A549 (cell line): ENCODE results near the gene FNBP1L. TPM values are rescaled to one million over a fixed set of nuclear protein-coding genes. Genes with fewer than 3 reads are reported as not detected.
A peak's percentile ranks its signal among the peaks of the same experiment; 100 is the strongest.
"Not testable (repeated sequence)": the region's sequence is repeated elsewhere in the genome, so short reads cannot be mapped to it uniquely, and the experiment has no call there.

Experiments
- ATAC-seq, 2 experiments: fragments of 200-7000 bp in 1 of 2; fragments of >200 bp in 1 of 2; cut with Nextera tagmentation in 1 of 2; cut with Tn5 transposase in 1 of 2; 3 replicates each; pipeline versions ENCODE4 v1.8.0 to v1.9.1; 2018 to 2020; ENCODE audit warnings: mild to moderate bottlenecking in 1 of 2, moderate library complexity in 1 of 2
- CTCF ChIA-PET: fragments of 300-600 bp; sonication (Branson Sonifier 250); formaldehyde crosslinking; extraction: SDS; loops from one replicate; lab custom pipeline; 2021; ENCODE audit warnings: antibody characterized with exemption, inconsistent platforms; lab: Yijun Ruan, JAX
- POLR2A ChIA-PET: fragments of 350-600 bp; formaldehyde crosslinking; extraction: SDS; loops from one replicate; lab custom pipeline; 2021; ENCODE audit warnings: antibody characterized with exemption, inconsistent platforms; lab: Yijun Ruan, JAX
- DNase-seq, 2 experiments: peaks; one replicate each; pipeline versions ENCODE4 v3.0.0 to v3.0.0-alpha.2; 2011 to 2016; ENCODE audit warnings: low read depth in 1 of 2, low spot score in 1 of 2
- FAIRE-seq: peaks from 2 replicates; lab custom pipeline; 2011; peaks lifted over from hg19 to GRCh38; lab: Jason Lieb, UNC
- H3K27ac ChIP-seq, 2 experiments: fragments of >200 bp; sonication (Bioruptor Twin); formaldehyde crosslinking; 3 replicates each; pipeline ENCODE4 v1.5.1; 2016 to 2017
- H3K4me1 ChIP-seq: fragments of >200 bp; sonication (Bioruptor Twin); formaldehyde crosslinking; 3 replicates; pipeline ENCODE4 v1.6.1; 2016
- H3K4me2 ChIP-seq: fragments of >200 bp; sonication (Bioruptor Twin); formaldehyde crosslinking; 3 replicates; pipeline ENCODE4 v1.6.1; 2016
- H3K4me3 ChIP-seq: fragments of >200 bp; sonication (Bioruptor Twin); formaldehyde crosslinking; 3 replicates; pipeline ENCODE4 v1.5.1; 2016
- H3K9me3 ChIP-seq: fragments of >200 bp; sonication (Bioruptor Twin); formaldehyde crosslinking; 3 replicates; pipeline ENCODE4 v1.6.1; 2016
- BHLHE40 ChIP-seq: IDR thresholded peaks from 2 replicates; pipeline ENCODE4 v1.6.1; 2012; ENCODE audit warnings: low read depth, low read length, inconsistent platforms
- CEBPB ChIP-seq, 2 experiments: fragments of >200 bp in 1 of 2; sonication (Bioruptor Twin) in 1 of 2; formaldehyde crosslinking in 1 of 2; IDR thresholded peaks; 2 replicates each; pipeline ENCODE4 v1.6.1; 2012 to 2016
- CHD4 ChIP-seq: fragments of 200-600 bp; sonication (generic); IDR thresholded peaks from 2 replicates; pipeline ENCODE4 v1.6.1; 2016; ENCODE audit warnings: antibody characterized with exemption, mild to moderate bottlenecking, borderline replicate concordance
- EHF ChIP-seq: fragments of 250-450 bp; sonication (Bioruptor Pico); IDR thresholded peaks from 2 replicates; pipeline ENCODE4 v1.5.0; 2020; ENCODE audit warnings: mild to moderate bottlenecking
- EHMT2 ChIP-seq: fragments of 200-600 bp; sonication (generic); IDR thresholded peaks from 2 replicates; pipeline ENCODE4 v1.6.1; 2016; ENCODE audit warnings: antibody characterized with exemption, low read depth, mild to moderate bottlenecking, moderate library complexity
- HEYL ChIP-seq: fragments of 250-450 bp; sonication (Bioruptor Pico); IDR thresholded peaks from 2 replicates; pipeline ENCODE4 v1.8.0; 2021; ENCODE audit warnings: mild to moderate bottlenecking, moderate library complexity
- JUN ChIP-seq, 2 experiments: fragments of >200 bp; sonication (Bioruptor Twin); formaldehyde crosslinking; IDR thresholded peaks; 2 replicates in 1 of 2; 3 replicates in 1 of 2; pipeline ENCODE4 v1.6.1; 2016 to 2017
- KDM5A ChIP-seq: fragments of 200-600 bp; sonication (generic); IDR thresholded peaks from 2 replicates; pipeline ENCODE4 v1.6.1; 2016; ENCODE audit warnings: antibody characterized with exemption, mild to moderate bottlenecking
- NPAS2 ChIP-seq: fragments of 250-450 bp; sonication (Bioruptor Pico); IDR thresholded peaks from 2 replicates; pipeline ENCODE4 v1.8.0; 2022; ENCODE audit warnings: mild to moderate bottlenecking, moderate library complexity, borderline replicate concordance
- NR3C1 ChIP-seq: fragments of >200 bp; sonication (Bioruptor Twin); formaldehyde crosslinking; IDR thresholded peaks from 3 replicates; pipeline ENCODE4 v1.6.1; 2017
- POLR2AphosphoS2 ChIP-seq: conservative IDR thresholded peaks from 2 replicates; pipeline ENCODE4 v1.6.1; 2012; ENCODE audit warnings: low read length, improper control_type of control experiment, inconsistent platforms
- RAD21 ChIP-seq, 2 experiments: fragments of >200 bp in 1 of 2; sonication (Bioruptor Twin) in 1 of 2; formaldehyde crosslinking in 1 of 2; IDR thresholded peaks in 1 of 2; conservative IDR thresholded peaks in 1 of 2; 2 replicates in 1 of 2; 3 replicates in 1 of 2; pipeline ENCODE4 v1.6.1; 2012 to 2018; ENCODE audit warnings: inconsistent platforms in 1 of 2
- RFX5 ChIP-seq: fragments of 450-650 bp; IDR thresholded peaks from 2 replicates; pipeline ENCODE4 v1.7.1; 2014; ENCODE audit warnings: antibody characterized with exemption, mild to moderate bottlenecking, moderate library complexity
- RNF2 ChIP-seq: fragments of 200-600 bp; sonication (generic); IDR thresholded peaks from 2 replicates; pipeline ENCODE4 v1.6.1; 2016; ENCODE audit warnings: low read depth, mild to moderate bottlenecking, antibody characterized with exemption, moderate library complexity, borderline replicate concordance
- SMC3 ChIP-seq: fragments of >200 bp; sonication (Bioruptor Twin); formaldehyde crosslinking; IDR thresholded peaks from 3 replicates; pipeline ENCODE4 v1.6.1; 2018; ENCODE audit warnings: inconsistent platforms
- TP53 ChIP-seq: fragments of 250-450 bp; sonication (Bioruptor Pico); IDR thresholded peaks from 2 replicates; pipeline ENCODE4 v1.5.0; 2021; ENCODE audit warnings: mild to moderate bottlenecking, moderate library complexity
- ZC3H11A ChIP-seq: fragments of 450-650 bp; IDR thresholded peaks from 2 replicates; pipeline ENCODE4 v1.6.1; 2014; ENCODE audit warnings: antibody characterized with exemption, mild to moderate bottlenecking
- ZSCAN20 ChIP-seq: fragments of 250-450 bp; sonication (Bioruptor Pico); IDR thresholded peaks from 2 replicates; pipeline ENCODE4 v1.8.0; 2022; ENCODE audit warnings: mild to moderate bottlenecking, moderate library complexity
- WGBS: methylation state at CpG from one replicate; pipeline ENCODE4 v1.1.6; 2017; ENCODE audit errors: missing lambda C conversion rate; 5-methylcytosine and 5-hydroxymethylcytosine counted together
- polyA plus RNA-seq, 4 experiments: library from polyadenylated mRNA; depleted of rRNA in 3 of 4; stranded (reverse); fragments of >200 nt; fragmentation: RNase III in 1 of 4; extraction: RNeasy Plus Mini Kit Qiagen cat#74134 plus additional on column Dnase treatment in 1 of 4; gene quantifications; 2 replicates in 3 of 4; 3 replicates in 1 of 4; pipeline ENCODE4 v1.2.3, GENCODE V29; 2011 to 2017
- TF ChIP-seq, protein P1 (sequence below): fragments of 200-600 bp; sonication (generic); IDR thresholded peaks from 2 replicates; pipeline ENCODE4 v1.6.1; 2016; ENCODE audit warnings: antibody characterized with exemption, mild to moderate bottlenecking, moderate library complexity
- TF ChIP-seq, protein P2 (sequence below): fragments of 150-350 bp; IDR thresholded peaks from 2 replicates; pipeline ENCODE4 v1.6.1; 2014; ENCODE audit warnings: low read depth, mild to moderate bottlenecking, low read length
- TF ChIP-seq, protein P3 (sequence below): IDR thresholded peaks from 2 replicates; pipeline ENCODE4 v1.6.1; 2012
- TF ChIP-seq, protein P4 (sequence below): fragments of 450-650 bp; IDR thresholded peaks from 2 replicates; pipeline ENCODE4 v1.6.1; 2014; ENCODE audit warnings: antibody characterized with exemption
- TF ChIP-seq, protein P5 (sequence below): fragments of >200 bp; sonication (Bioruptor Twin); formaldehyde crosslinking; IDR thresholded peaks from 2 replicates; pipeline ENCODE4 v1.6.1; 2016

FNBP1L gene
- polyA plus RNA-seq, 2 of the 4 experiments (the other 2 are of a cell fraction), result 19.8 to 42.3 TPM

DNA sequence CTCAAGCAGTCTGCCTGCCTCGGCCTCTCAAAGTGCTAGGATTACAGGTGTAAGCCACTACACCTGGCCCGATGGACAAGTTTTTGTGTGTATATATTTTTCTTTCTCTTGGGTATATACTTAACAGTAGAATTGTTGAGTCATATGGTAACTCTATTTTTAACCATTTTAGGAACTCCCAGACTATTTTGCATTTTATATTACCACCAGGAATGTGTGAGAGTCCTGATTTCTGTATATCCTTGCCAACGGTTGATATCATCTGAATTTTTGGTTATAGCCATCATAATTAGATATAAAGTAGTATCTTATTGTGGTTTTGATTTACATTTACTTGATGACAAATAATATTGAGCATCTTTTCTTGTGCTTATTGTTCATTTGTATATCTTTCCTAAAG lies 20.7 kb downstream of the FNBP1L start (continued):
- TF ChIP-seq, protein P1, sequence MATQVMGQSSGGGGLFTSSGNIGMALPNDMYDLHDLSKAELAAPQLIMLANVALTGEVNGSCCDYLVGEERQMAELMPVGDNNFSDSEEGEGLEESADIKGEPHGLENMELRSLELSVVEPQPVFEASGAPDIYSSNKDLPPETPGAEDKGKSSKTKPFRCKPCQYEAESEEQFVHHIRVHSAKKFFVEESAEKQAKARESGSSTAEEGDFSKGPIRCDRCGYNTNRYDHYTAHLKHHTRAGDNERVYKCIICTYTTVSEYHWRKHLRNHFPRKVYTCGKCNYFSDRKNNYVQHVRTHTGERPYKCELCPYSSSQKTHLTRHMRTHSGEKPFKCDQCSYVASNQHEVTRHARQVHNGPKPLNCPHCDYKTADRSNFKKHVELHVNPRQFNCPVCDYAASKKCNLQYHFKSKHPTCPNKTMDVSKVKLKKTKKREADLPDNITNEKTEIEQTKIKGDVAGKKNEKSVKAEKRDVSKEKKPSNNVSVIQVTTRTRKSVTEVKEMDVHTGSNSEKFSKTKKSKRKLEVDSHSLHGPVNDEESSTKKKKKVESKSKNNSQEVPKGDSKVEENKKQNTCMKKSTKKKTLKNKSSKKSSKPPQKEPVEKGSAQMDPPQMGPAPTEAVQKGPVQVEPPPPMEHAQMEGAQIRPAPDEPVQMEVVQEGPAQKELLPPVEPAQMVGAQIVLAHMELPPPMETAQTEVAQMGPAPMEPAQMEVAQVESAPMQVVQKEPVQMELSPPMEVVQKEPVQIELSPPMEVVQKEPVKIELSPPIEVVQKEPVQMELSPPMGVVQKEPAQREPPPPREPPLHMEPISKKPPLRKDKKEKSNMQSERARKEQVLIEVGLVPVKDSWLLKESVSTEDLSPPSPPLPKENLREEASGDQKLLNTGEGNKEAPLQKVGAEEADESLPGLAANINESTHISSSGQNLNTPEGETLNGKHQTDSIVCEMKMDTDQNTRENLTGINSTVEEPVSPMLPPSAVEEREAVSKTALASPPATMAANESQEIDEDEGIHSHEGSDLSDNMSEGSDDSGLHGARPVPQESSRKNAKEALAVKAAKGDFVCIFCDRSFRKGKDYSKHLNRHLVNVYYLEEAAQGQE, result no peak
- no peak for TF ChIP-seq BHLHE40

DNA sequence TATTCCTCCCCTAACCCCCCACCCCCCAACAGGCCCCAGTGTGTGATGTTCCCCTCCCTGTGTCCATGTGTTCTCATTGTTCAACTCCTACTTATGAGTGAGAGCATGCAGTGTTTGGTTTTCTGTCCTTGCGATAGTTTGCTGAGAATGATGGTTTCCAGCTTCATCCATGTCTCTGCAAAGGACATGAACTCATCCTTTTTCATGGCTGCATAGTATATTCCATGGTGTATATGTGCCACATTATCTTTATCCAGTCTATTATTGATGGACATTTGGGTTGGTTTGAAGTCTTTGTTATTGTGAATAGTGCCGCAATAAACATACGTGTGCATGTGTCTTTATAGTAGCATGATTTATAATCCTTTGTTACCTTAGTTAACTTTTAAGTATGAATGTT lies 21.3 kb downstream of the FNBP1L start:
- H3K9me3 ChIP-seq, H3K4me2 ChIP-seq, DNase-seq, POLR2A ChIA-PET, H3K4me3 ChIP-seq, FAIRE-seq, H3K27ac ChIP-seq, ATAC-seq: not testable (repeated sequence)
- CTCF ChIA-PET, result interaction anchor here (0.8 kb wide), 1 partner anchor 133 kb away, joined by 3 read pairs; no protein-coding TSS in a partner anchor
- peaks cover 14% of the 10 kb centered on the region for H3K4me1 ChIP-seq
- 95% methylated on average over 3 of the region's 3 CpGs for WGBS

DNA sequence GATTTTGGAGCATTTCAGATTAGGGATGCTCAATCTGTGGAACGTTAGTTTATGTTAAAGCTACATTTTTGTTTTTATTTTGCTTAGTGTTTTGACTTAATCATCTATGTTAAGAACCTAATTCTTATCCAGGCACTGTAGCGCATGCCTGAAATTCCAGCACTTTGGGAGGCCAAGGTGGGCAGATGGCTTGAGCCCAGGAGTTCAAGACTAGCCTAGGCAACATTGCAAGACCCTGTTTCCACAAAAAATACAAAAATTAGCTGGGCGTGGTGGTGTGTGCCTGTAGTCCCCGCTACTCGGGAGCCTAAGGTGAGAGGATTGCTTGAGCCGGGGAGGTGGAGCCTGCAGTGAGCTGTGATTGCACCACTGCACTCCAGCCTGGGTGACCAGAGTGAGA lies 23.4 kb downstream of the FNBP1L start:
- FAIRE-seq, result no peak
- POLR2A ChIA-PET, result no interaction called here
- TF ChIP-seq ZSCAN20 (CRISPR knock-in tag) (no peak), RNF2 (no peak), NR3C1 (no peak), NPAS2 (CRISPR knock-in tag) (no peak), RFX5 (no peak), CEBPB (IDR thresholded peaks at IDR 0.05) (no peak), TP53 (CRISPR knock-in tag) (no peak)
- TF ChIP-seq, all 56 proteins: peak for 0
- DNase-seq, result no peak
- Histone ChIP-seq H3K4me3 (no peak overlapping the region), H3K9me3 (0 out of 3 replicates have a peak, but pooled peaks cover 4% of the 10 kb centered on the region), H3K4me1 (peaks cover 17% of the 10 kb centered on the region), H3K4me2 (peak overlapping the region; percentile 30; the same call in 2 of the 3 replicates), H3K27ac (peak overlapping the region in 1 of 2 experiments; percentile 44; a peak in 1 of 6 replicates)
- CTCF ChIA-PET, result no interaction called here
- 91% methylated on average over 6 of the region's 6 CpGs for WGBS
- ATAC-seq, result no peak

DNA sequence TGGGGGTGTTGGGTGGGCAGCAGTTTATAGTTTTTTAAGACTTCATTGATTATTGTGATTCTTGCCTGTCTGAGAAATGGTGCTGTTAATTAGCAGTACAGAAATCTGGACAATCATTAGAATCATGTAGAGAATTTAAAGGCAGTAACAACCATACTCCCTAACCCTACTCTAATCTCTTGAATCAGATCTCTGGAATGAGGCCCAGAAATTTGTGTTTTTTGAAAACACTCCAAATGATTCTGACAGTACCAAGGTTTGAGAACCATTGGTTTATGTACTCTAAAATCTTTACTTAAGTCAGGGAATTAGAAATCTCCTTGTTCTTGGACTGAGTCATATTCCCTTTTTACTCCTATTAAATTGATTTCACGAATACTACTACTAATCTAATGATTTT lies 24.0 kb downstream of the FNBP1L start:
- no peak overlapping the region for H3K27ac ChIP-seq
- FAIRE-seq, result no peak
- peak overlapping the region; percentile 30; the same call in 2 of the 3 replicates for H3K4me2 ChIP-seq
- ChIA-PET POLR2A (no interaction called here), CTCF (no interaction called here)
- 27% methylated on average over 1 of the region's 1 CpG for WGBS
- no peak overlapping the region for H3K4me3 ChIP-seq
- DNase-seq, result no peak
- H3K4me1 ChIP-seq, result peaks cover 17% of the 10 kb centered on the region
- TF ChIP-seq, protein P2, sequence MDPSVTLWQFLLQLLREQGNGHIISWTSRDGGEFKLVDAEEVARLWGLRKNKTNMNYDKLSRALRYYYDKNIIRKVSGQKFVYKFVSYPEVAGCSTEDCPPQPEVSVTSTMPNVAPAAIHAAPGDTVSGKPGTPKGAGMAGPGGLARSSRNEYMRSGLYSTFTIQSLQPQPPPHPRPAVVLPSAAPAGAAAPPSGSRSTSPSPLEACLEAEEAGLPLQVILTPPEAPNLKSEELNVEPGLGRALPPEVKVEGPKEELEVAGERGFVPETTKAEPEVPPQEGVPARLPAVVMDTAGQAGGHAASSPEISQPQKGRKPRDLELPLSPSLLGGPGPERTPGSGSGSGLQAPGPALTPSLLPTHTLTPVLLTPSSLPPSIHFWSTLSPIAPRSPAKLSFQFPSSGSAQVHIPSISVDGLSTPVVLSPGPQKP, result no peak
- TF ChIP-seq RAD21 (conservative IDR thresholded peaks at IDR 0.05 in 1 of 2, IDR thresholded peaks at IDR 0.05 in 1 of 2), result no peak
- no peak for ATAC-seq
- 0 out of 3 replicates have a peak, but pooled peaks cover under 1% of the 10 kb centered on the region for H3K9me3 ChIP-seq

DNA sequence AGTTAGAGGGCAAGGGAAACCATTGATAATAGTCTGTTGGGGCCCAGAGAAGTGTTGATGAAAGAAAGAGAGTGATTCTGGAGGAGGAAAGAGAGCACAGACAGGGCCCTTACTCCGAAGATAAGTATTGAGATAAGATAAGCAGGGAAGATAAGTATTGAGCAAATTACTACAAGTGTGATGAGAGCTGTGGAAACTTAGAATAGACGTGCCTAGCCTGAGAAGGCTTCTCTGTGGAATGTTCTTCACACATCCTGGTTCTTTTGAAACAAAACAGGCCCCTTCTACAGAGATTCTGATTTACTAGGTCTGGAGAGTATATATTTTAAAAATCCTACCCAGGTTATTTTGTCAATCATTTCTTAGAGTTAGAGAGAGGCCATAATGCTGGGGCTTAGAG lies 26.4 kb downstream of the FNBP1L start:
- ChIA-PET POLR2A (no interaction called here), CTCF (no interaction called here)
- H3K4me1 ChIP-seq, result peaks cover 17% of the 10 kb centered on the region
- no peak for ATAC-seq
- 62% methylated on average over 2 of the region's 2 CpGs for WGBS
- no peak overlapping the region for H3K27ac ChIP-seq
- no peak for DNase-seq
- no peak overlapping the region for H3K4me2 ChIP-seq
- H3K9me3 ChIP-seq, result no peaks in the 10 kb centered on the region
- no peak overlapping the region for H3K4me3 ChIP-seq
- FAIRE-seq, result no peak
- no peak for TF ChIP-seq ZC3H11A
- TF ChIP-seq, protein P3, sequence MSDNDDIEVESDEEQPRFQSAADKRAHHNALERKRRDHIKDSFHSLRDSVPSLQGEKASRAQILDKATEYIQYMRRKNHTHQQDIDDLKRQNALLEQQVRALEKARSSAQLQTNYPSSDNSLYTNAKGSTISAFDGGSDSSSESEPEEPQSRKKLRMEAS, result no peak
- no peak for TF ChIP-seq POLR2AphosphoS2
- no peak for TF ChIP-seq JUN (IDR thresholded peaks at IDR 0.05)
- no peak for TF ChIP-seq CHD4
- no peak for TF ChIP-seq EHMT2
- TF ChIP-seq KDM5A, result no peak
- no peak for TF ChIP-seq SMC3
- TF ChIP-seq, protein P4, sequence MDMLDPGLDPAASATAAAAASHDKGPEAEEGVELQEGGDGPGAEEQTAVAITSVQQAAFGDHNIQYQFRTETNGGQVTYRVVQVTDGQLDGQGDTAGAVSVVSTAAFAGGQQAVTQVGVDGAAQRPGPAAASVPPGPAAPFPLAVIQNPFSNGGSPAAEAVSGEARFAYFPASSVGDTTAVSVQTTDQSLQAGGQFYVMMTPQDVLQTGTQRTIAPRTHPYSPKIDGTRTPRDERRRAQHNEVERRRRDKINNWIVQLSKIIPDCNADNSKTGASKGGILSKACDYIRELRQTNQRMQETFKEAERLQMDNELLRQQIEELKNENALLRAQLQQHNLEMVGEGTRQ, result no peak
- TF ChIP-seq HEYL (CRISPR knock-in tag), result no peak
- TF ChIP-seq, protein P5, sequence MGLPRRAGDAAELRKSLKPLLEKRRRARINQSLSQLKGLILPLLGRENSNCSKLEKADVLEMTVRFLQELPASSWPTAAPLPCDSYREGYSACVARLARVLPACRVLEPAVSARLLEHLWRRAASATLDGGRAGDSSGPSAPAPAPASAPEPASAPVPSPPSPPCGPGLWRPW, result no peak
- TF ChIP-seq EHF (CRISPR knock-in tag), result no peak
